Ishikawa (cell line): ENCODE results near the gene CDH13.

Experiments
- CEBPB ChIP-seq: IDR thresholded peaks from 2 replicates; pipeline ENCODE4 v1.6.1; 2012
- CREB1 ChIP-seq: IDR thresholded peaks from 2 replicates; pipeline ENCODE4 v1.6.1; 2012; ENCODE audit warnings: low read depth
- RAD21 ChIP-seq: IDR thresholded peaks from 2 replicates; pipeline ENCODE4 v1.6.1; 2012; ENCODE audit warnings: low read depth
- TCF12 ChIP-seq: IDR thresholded peaks from 2 replicates; pipeline ENCODE4 v1.6.1; 2012; ENCODE audit warnings: low read depth
- TEAD4 ChIP-seq: IDR thresholded peaks from 2 replicates; pipeline ENCODE4 v1.6.1; 2012
- TF ChIP-seq, protein P1 (sequence below): IDR thresholded peaks from 2 replicates; pipeline ENCODE4 v1.6.1; 2012; ENCODE audit warnings: low read depth, mild to moderate bottlenecking

DNA sequence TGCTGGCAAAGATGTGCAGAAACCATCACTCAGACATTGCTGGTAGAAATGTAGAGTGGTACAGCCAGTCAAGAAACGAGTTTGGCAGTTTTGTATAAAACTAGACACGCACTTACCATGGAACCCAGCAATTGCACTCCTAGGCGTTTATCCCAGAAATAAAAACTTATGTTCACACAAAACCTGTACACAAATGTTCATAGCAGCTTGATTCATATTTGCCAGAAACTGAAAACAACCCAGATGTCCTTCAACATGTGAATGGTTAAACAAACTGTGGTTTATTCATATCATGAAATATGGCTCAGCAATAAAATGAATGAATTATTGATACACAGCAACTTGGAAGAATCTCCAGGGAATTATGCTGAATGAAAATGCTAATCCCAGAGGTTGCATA, 570.0 kb downstream of the CDH13 start:
- no peak for TF ChIP-seq CREB1
- no peak for TF ChIP-seq TEAD4
- no peak for TF ChIP-seq CEBPB
- no peak for TF ChIP-seq RAD21
- TF ChIP-seq, protein P1, sequence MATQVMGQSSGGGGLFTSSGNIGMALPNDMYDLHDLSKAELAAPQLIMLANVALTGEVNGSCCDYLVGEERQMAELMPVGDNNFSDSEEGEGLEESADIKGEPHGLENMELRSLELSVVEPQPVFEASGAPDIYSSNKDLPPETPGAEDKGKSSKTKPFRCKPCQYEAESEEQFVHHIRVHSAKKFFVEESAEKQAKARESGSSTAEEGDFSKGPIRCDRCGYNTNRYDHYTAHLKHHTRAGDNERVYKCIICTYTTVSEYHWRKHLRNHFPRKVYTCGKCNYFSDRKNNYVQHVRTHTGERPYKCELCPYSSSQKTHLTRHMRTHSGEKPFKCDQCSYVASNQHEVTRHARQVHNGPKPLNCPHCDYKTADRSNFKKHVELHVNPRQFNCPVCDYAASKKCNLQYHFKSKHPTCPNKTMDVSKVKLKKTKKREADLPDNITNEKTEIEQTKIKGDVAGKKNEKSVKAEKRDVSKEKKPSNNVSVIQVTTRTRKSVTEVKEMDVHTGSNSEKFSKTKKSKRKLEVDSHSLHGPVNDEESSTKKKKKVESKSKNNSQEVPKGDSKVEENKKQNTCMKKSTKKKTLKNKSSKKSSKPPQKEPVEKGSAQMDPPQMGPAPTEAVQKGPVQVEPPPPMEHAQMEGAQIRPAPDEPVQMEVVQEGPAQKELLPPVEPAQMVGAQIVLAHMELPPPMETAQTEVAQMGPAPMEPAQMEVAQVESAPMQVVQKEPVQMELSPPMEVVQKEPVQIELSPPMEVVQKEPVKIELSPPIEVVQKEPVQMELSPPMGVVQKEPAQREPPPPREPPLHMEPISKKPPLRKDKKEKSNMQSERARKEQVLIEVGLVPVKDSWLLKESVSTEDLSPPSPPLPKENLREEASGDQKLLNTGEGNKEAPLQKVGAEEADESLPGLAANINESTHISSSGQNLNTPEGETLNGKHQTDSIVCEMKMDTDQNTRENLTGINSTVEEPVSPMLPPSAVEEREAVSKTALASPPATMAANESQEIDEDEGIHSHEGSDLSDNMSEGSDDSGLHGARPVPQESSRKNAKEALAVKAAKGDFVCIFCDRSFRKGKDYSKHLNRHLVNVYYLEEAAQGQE = no peak
- TF ChIP-seq TCF12 = no peak
